ENCODE measurements around the gene STXBP1. TPM values are rescaled to one million over a fixed set of nuclear protein-coding genes. Genes with fewer than 3 reads are reported as not detected.

Gene STXBP1
- total and polyA plus RNA-seq, 3 experiments from 2014 or later = 8.2 to 15.2 (median 14.5) TPM

- H3K27ac Mint-ChIP-seq = no peak overlapping the region
Measured at GRCh38 chr9:127588740-127589506, 23.2 kb upstream of the STXBP1 start.

DNA sequence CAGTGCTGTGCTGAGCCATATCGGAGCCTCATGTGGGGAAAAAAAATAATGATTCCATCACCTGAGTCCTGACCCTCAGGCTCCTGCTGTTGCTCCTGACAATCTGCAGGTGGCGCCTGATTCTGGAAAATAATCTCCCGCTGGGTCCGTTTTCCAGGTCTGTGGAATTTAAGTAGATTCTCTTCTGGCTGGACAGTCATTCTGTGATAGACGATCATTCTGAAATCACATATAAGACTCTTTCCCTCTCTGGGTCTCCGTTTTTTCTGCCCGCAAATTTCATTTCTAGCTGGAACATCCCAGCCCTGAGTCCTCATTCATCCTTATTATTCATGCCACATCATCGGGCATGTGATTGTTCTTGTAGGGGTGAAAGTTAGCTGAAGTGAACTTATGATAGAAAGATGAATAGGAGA is 22.1 kb upstream of the STXBP1 start:
- H3K4me1 ChIP-seq (ENCODE audit: insufficient read depth, low read length) = no peaks in the 10 kb centered on the region
- Mint-ChIP-seq H3K4me3 (no peak overlapping the region), H3K27ac (no peak overlapping the region), H3K27me3 (peaks cover 3 to 16% of the 10 kb centered on the region in 2 donors), H3K4me1 (no peaks in the 10 kb centered on the region), H3K9me3 (no peaks in the 10 kb centered on the region), H3K36me3 (no peaks in the 10 kb centered on the region)
- DNase-seq = peak in 2 of 5 donors; percentile 23 to 24
- no peak overlapping the region for H3K27ac ChIP-seq (ENCODE audit: low read depth, low read length)
- no peaks in the 10 kb centered on the region for H3K36me3 ChIP-seq (ENCODE audit: insufficient read depth, low read length)
- no peak overlapping the region for H3K4me3 ChIP-seq (ENCODE audit: low read length)
- ChIA-PET POLR2A (no interaction called here), CTCF (interaction anchor here (0.7 to 3.4 kb wide), 17 partner anchors 11 to 332 kb away, joined by 3 to 32 read pairs (median 4); partner anchors contain the start of genes PTRH1, ST6GALNAC4 and TOR2A)
- H3K27me3 ChIP-seq (ENCODE audit: insufficient read depth, low read length, poor library complexity, severe bottlenecking) = no peaks in the 10 kb centered on the region
- no peaks in the 10 kb centered on the region for H3K9me3 ChIP-seq (ENCODE audit: low read length)

More at GRCh38 chr9:127588740-127589506, 23.2 kb upstream of the STXBP1 start:
- Histone ChIP-seq H3K36me3 (ENCODE audit: insufficient read depth, low read length) (no peaks in the 10 kb centered on the region), H3K27ac (ENCODE audit: low read depth, low read length) (no peak overlapping the region), H3K9me3 (ENCODE audit: low read length) (no peaks in the 10 kb centered on the region), H3K4me3 (ENCODE audit: low read length) (no peak overlapping the region), H3K27me3 (ENCODE audit: insufficient read depth, low read length, poor library complexity, severe bottlenecking) (no peaks in the 10 kb centered on the region), H3K4me1 (ENCODE audit: insufficient read depth, low read length) (no peaks in the 10 kb centered on the region)
- H3K36me3 Mint-ChIP-seq = no peaks in the 10 kb centered on the region
- peaks cover 3 to 16% of the 10 kb centered on the region in 2 donors for H3K27me3 Mint-ChIP-seq
- DNase-seq = no peak
- POLR2A ChIA-PET = interaction anchor here (0.6 kb wide), 1 partner anchor 12 kb away, joined by 3 read pairs; no protein-coding TSS in a partner anchor
- CTCF ChIA-PET = interaction anchor here (1.0 to 3.4 kb wide), 13 partner anchors 10 to 333 kb away, joined by 3 to 32 read pairs (median 4); partner anchors contain the start of genes PTRH1, ST6GALNAC4 and TOR2A
- H3K4me3 Mint-ChIP-seq = no peak overlapping the region
- no peaks in the 10 kb centered on the region for H3K9me3 Mint-ChIP-seq
- no peaks in the 10 kb centered on the region for H3K4me1 Mint-ChIP-seq

DNA sequence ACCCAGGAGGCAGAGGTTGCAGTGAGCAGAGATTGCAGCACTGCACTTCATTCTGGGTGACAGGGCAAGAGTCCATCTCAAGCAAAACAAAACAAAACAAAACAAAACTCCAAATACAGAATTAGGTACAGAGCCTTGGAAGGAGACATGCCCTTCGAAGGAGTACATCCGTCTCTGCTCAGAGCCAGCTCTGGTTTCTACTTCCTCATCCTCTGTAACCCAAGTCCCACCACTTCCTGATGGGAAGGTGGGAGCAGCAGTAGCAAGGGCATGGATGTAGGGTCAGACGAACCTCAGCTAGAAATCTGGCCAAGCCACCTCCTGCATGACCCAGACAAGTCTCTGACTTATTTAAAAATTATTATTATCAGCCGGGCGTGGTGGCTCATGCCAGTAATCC is 16.5 kb upstream of the STXBP1 start:
- Mint-ChIP-seq H3K9me3 (no peaks in the 10 kb centered on the region), H3K4me3 (no peak overlapping the region), H3K27me3 (peaks cover 2 to 5% of the 10 kb centered on the region in 2 donors), H3K4me1 (no peaks in the 10 kb centered on the region), H3K36me3 (no peaks in the 10 kb centered on the region), H3K27ac (no peak overlapping the region)
- Histone ChIP-seq H3K4me1 (ENCODE audit: insufficient read depth, low read length) (no peaks in the 10 kb centered on the region), H3K9me3 (ENCODE audit: low read length) (no peaks in the 10 kb centered on the region), H3K27ac (ENCODE audit: low read depth, low read length) (no peak overlapping the region), H3K27me3 (ENCODE audit: insufficient read depth, low read length, poor library complexity, severe bottlenecking) (no peaks in the 10 kb centered on the region), H3K4me3 (ENCODE audit: low read length) (no peak overlapping the region), H3K36me3 (ENCODE audit: insufficient read depth, low read length) (no peaks in the 10 kb centered on the region)
- POLR2A ChIA-PET = no interaction called here
- no peak for DNase-seq
- CTCF ChIA-PET = interaction anchor here (2.2 kb wide), 1 partner anchor 139 kb away, joined by 7 read pairs; the partner anchor contains the start of gene TOR2A

- ChIA-PET POLR2A (no interaction called here), CTCF (interaction anchor here (1.0 kb wide), 2 partner anchors 12 to 136 kb away, joined by 3 to 4 read pairs; partner anchors contain the start of gene TOR2A)
- Mint-ChIP-seq H3K4me3 (no peak overlapping the region), H3K36me3 (no peaks in the 10 kb centered on the region), H3K4me1 (no peaks in the 10 kb centered on the region), H3K9me3 (no peaks in the 10 kb centered on the region), H3K27ac (peak overlapping the region in 2 of 8 donors; percentile 47 to 54), H3K27me3 (peaks cover 6 to 9% of the 10 kb centered on the region in 2 donors)
- no peaks in the 10 kb centered on the region for H3K4me1 ChIP-seq (ENCODE audit: insufficient read depth, low read length)
- no peaks in the 10 kb centered on the region for H3K36me3 ChIP-seq (ENCODE audit: insufficient read depth, low read length)
- no peaks in the 10 kb centered on the region for H3K27me3 ChIP-seq (ENCODE audit: insufficient read depth, low read length, poor library complexity, severe bottlenecking)
- H3K4me3 ChIP-seq (ENCODE audit: low read length) = no peak overlapping the region
- no peak for DNase-seq
- no peak overlapping the region for H3K27ac ChIP-seq (ENCODE audit: low read depth, low read length)
- no peaks in the 10 kb centered on the region for H3K9me3 ChIP-seq (ENCODE audit: low read length)
Measured at GRCh38 chr9:127598839-127599549, 13.1 kb upstream of the STXBP1 start.

- Mint-ChIP-seq H3K9me3 (no peaks in the 10 kb centered on the region), H3K27ac (no peak overlapping the region), H3K4me3 (no peak overlapping the region), H3K4me1 (no peaks in the 10 kb centered on the region), H3K27me3 (peaks cover 6 to 9% of the 10 kb centered on the region in 2 donors), H3K36me3 (no peaks in the 10 kb centered on the region)
- Histone ChIP-seq H3K27me3 (ENCODE audit: insufficient read depth, low read length, poor library complexity, severe bottlenecking) (no peaks in the 10 kb centered on the region), H3K27ac (ENCODE audit: low read depth, low read length) (no peak overlapping the region), H3K9me3 (ENCODE audit: low read length) (no peaks in the 10 kb centered on the region), H3K4me3 (ENCODE audit: low read length) (no peak overlapping the region), H3K36me3 (ENCODE audit: insufficient read depth, low read length) (no peaks in the 10 kb centered on the region), H3K4me1 (ENCODE audit: insufficient read depth, low read length) (no peaks in the 10 kb centered on the region)
- ChIA-PET CTCF (interaction anchor here (1.0 kb wide), 1 partner anchor 135 kb away, joined by 4 read pairs; the partner anchor contains the start of gene TOR2A), POLR2A (no interaction called here)
- DNase-seq = no peak
Measured at GRCh38 chr9:127599550-127599891, 12.6 kb upstream of the STXBP1 start.

DNA sequence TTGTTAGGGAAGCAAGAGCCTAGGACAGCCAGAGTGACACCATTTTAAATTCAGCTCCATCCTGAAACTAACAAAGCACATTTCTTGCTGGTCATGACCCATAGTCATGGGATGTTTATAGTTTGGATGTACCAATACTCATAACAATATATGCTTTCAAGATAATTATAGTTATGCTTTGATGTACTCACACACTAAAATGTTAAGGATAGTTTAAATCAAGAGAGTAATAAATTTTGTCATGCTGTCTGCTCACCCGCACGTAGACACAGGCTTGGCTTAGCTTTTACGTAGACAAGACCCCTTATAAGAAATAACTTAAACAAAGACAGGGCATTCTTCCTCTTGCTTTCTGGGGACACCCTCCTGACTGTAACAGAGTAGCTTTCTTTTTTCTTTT is 8.9 kb upstream of the STXBP1 start:
- CTCF ChIA-PET = interaction anchor here (1.0 to 1.1 kb wide), 2 partner anchors 14 to 100 kb away, joined by 3 to 4 read pairs; no protein-coding TSS in a partner anchor
- Mint-ChIP-seq H3K9me3 (no peaks in the 10 kb centered on the region), H3K4me3 (no peak overlapping the region), H3K36me3 (no peaks in the 10 kb centered on the region), H3K27ac (no peak overlapping the region), H3K4me1 (peaks cover 5 to 8% (median 6%) of the 10 kb centered on the region in 3 donors), H3K27me3 (peaks cover 6 to 9% of the 10 kb centered on the region in 2 donors)
- no peaks in the 10 kb centered on the region for H3K4me1 ChIP-seq (ENCODE audit: insufficient read depth, low read length)
- DNase-seq = no peak
- POLR2A ChIA-PET = no interaction called here
- no peak overlapping the region for H3K4me3 ChIP-seq (ENCODE audit: low read length)
- no peaks in the 10 kb centered on the region for H3K36me3 ChIP-seq (ENCODE audit: insufficient read depth, low read length)
- H3K9me3 ChIP-seq (ENCODE audit: low read length) = no peaks in the 10 kb centered on the region
- peaks cover 4% of the 10 kb centered on the region for H3K27me3 ChIP-seq (ENCODE audit: insufficient read depth, low read length, poor library complexity, severe bottlenecking)
- no peak overlapping the region for H3K27ac ChIP-seq (ENCODE audit: low read depth, low read length)

DNA sequence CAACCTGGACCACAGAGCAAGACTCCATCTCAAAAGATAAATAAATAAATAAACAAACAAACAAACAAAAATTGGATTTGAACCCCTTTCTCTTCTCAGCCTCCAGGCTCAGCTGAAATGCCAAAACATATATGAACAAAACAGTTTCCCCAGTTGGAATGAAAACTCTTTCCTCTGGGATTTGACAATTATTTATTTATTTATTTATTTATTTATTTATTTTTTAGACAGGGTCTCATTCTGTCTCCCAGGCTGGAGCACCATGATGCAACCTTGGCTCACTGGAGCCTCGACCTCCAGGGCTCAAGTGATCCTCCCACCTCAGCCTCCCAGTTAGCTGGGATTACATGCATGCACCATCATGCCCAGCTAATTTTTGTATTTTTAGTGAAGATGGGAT is 6.0 kb upstream of the STXBP1 start:
- CTCF ChIA-PET = interaction anchor here (2.0 kb wide), 1 partner anchor 129 kb away, joined by 5 read pairs; the partner anchor contains the start of gene TOR2A

More for the DNA sequence above, 6.0 kb upstream of the STXBP1 start:
- Histone ChIP-seq H3K9me3 (ENCODE audit: low read length) (no peaks in the 10 kb centered on the region), H3K36me3 (ENCODE audit: insufficient read depth, low read length) (no peaks in the 10 kb centered on the region), H3K4me3 (ENCODE audit: low read length) (no peak overlapping the region), H3K27ac (ENCODE audit: low read depth, low read length) (no peak overlapping the region), H3K4me1 (ENCODE audit: insufficient read depth, low read length) (peaks cover 4% of the 10 kb centered on the region), H3K27me3 (ENCODE audit: insufficient read depth, low read length, poor library complexity, severe bottlenecking) (peaks cover 7% of the 10 kb centered on the region)
- no peak overlapping the region for H3K4me3 Mint-ChIP-seq
- H3K27ac Mint-ChIP-seq = no peak overlapping the region
- POLR2A ChIA-PET = no interaction called here
- H3K36me3 Mint-ChIP-seq = no peaks in the 10 kb centered on the region
- DNase-seq = no peak
- peaks cover 13 to 21% (median 18%) of the 10 kb centered on the region in 3 donors for H3K4me1 Mint-ChIP-seq
- peaks cover 9 to 19% of the 10 kb centered on the region in 2 donors for H3K27me3 Mint-ChIP-seq
- no peaks in the 10 kb centered on the region for H3K9me3 Mint-ChIP-seq

All from CD8-positive, alpha-beta memory T cell (primary cell).